ENCODE data around the gene PTGES2.
A peak's percentile ranks its signal among the peaks of the same experiment; 100 is the strongest.

PTGES2 gene

DNA sequence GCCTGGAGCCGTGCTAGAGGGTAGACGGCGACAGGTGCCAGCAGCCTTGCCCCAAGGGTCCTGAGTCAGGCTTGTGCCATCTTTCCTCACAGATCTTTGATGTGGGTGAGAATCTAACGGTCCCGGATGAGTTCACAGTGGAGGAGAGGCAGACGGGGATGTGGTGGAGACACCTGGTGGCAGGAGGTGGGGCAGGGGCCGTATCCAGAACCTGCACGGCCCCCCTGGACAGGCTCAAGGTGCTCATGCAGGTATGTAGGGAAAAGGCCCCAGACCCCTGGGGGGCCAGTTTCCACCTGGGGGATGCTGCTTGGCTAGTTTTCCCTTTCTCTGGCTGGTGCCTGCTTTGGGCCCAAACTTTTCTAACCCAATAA is 24.0 kb downstream of the PTGES2 start:
- no peak for DNase-seq (ENCODE audit: low read depth in 2 of 2)

DNA sequence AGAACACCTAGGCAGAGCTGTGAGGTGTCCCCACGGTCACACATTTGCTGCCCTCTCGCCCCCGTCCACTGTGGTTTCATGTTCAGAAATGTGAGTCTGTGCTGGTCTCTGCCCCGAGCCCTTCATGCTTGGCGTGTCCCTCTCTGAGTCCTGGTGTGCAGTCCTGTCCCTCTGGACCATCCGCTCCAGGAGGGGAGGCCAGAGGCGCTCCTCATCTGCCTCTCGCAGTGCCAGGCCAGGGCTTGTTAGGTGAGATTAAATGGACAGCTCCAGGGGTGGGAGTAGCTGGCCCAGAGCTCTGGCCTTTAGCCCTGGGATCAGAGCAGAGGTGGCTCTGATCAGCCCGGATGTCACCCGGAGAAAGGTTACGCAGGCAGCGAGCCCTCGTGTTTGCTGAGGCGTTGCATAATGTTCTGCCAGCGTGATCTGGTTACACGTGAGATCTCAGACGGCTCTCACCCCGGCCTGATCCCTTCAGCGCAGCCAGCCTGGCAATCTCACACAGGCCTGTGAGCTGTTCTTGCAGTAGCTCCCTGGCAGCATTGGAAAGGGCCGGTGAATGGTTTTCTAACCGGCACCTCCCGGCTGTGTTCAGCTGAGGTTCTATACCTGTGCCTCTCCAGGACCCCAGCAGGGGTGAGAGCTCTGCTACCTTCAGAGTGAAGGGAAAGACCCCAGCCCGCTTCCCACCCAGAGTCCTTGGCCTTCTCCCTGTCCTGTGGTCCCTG is 24.5 kb downstream of the PTGES2 start:
- DNase-seq (ENCODE audit: low read depth in 2 of 2) = no peak

DNA sequence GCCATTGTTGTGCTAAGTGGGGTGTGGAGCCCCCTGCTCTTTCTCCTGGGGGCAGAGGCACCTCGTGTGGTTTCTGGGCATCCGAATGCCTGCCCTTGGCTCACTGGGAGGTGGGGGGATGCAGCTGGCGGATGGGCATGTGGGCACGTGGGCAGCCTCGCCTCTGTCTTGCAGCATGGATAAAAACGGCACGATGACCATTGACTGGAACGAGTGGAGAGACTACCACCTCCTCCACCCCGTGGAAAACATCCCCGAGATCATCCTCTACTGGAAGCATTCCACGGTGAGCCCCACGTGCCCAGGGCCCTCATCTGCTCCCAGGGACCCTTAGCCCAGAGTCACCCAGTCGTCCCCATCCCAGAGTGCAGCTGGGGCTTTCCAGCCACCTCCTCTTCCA is 25.3 kb downstream of the PTGES2 start:
- no peak for DNase-seq (ENCODE audit: low read depth in 2 of 2)

DNA sequence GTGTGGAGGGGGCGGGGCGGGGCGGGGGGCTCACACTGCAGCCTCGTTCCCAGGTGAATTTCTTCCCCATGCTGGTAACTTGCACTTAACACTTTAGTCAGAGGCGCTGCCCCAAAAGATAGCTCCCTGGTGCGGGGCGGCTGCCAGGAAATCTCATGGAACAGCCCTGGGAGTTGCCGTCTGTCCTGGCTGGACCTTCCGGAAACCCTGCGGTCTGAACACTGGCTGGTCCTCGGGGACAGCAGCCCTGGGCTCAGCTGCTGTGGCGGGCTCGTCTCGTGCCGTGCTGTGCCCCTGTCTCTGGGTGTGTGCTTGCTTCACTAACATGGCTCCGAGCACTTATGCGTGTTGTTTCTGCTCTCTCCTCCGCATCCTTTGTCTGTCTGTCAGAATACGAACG is 25.8 kb downstream of the PTGES2 start:
- DNase-seq (ENCODE audit: low read depth in 2 of 2) = no peak

DNA sequence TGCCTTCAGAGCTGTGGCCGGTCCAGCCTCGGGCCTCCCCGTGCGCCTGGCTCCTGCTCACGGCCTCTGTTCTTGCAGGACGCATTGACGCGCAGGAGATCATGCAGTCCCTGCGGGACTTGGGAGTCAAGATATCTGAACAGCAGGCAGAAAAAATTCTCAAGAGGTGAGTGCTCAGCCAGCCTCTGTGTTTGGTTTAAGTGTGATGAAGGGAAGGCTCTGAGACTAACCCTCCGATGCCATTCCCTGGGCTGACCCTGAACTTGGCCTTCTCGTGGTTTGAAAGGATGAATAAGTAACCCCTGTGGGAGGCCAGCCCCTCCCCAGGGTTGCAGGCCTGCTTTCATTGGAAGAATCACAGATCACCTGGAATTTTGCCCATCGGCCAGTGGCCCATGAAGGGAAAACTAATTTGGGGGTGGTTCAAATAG is 26.3 kb downstream of the PTGES2 start:
- no peak for DNase-seq (ENCODE audit: low read depth in 2 of 2)

DNA sequence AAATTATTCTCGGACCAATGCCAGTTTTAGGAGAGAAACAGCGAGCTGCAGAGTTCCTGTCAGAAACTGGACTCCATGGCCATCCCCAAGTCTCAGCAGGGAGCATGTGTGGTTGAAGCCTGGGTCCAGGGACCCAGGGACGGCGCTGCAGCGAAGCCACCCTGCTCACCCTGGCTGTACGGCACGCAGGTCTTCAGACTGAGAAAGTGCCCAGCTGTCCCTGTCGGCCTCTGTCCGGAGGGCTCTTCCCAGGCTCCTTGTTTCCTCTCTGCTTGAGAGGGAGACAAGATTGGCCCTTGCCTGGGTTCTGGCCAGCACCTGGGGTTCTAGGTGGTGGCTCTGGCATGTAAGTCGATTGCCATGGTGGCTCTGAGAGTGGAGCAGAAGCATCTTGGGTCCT is 26.9 kb downstream of the PTGES2 start:
- no peak for DNase-seq (ENCODE audit: low read depth in 2 of 2)

DNA sequence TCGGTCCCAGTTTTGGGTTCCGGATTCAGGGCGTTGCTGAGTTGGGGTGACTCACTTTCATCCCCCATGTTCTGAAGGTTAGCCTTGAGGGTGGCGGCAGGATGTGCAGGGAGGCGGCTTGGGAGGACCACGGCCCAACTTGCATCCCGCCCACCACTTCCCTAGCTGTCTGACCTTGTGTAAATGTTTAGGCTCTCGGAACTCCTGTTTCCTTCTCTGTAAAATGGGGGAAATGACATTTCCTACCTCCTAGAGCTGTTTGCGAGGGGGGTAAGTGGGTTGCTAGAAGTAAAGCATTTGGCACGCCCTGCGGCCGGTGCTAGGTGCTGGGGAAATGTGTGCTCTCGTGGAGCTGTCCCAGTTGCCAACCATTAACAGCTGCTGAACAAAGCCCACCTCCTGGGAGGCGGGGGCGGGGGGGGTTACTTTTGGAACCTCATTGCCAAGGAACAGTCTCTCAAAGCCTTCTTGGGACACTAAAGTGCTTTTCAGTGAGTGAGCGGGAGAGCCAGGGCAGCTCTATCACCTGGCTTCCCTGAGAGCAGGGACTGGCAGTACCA is 27.5 kb downstream of the PTGES2 start:
- no peak for DNase-seq (ENCODE audit: low read depth in 2 of 2)

DNA sequence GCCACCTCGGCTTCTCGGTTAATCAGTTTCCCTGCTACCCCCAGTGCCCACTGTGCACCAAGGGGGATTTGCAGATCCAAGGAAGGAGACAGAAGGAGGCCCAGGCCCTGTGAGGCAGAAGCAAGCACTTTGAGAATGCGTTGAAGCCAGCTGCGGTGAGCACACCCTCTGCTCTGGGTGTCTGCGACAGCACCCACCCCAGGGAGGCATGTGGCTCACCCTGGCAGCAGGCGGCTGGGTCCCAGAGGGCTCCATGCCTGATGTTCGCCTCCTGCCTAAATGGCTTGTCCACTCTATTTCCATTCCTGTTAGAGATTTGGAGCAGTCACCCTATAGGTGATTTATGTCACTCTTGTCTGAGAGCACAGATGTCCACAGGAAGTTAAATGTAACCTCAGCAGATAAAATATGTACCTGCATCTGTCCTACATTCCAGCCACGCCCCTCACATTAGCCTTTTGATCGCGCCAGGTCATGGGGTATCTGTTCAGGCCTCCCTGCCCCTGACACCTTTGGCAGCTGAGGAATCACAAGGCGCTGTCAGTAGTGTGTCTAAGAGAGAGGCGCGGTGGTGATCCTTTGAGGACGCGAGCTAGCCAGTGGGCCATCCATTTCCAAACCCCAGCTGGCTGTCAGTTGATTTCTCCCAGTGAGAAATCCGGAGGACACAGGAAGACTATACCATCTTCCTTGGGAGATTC is 28.1 kb downstream of the PTGES2 start:
- DNase-seq (ENCODE audit: low read depth in 2 of 2) = no peak

DNA sequence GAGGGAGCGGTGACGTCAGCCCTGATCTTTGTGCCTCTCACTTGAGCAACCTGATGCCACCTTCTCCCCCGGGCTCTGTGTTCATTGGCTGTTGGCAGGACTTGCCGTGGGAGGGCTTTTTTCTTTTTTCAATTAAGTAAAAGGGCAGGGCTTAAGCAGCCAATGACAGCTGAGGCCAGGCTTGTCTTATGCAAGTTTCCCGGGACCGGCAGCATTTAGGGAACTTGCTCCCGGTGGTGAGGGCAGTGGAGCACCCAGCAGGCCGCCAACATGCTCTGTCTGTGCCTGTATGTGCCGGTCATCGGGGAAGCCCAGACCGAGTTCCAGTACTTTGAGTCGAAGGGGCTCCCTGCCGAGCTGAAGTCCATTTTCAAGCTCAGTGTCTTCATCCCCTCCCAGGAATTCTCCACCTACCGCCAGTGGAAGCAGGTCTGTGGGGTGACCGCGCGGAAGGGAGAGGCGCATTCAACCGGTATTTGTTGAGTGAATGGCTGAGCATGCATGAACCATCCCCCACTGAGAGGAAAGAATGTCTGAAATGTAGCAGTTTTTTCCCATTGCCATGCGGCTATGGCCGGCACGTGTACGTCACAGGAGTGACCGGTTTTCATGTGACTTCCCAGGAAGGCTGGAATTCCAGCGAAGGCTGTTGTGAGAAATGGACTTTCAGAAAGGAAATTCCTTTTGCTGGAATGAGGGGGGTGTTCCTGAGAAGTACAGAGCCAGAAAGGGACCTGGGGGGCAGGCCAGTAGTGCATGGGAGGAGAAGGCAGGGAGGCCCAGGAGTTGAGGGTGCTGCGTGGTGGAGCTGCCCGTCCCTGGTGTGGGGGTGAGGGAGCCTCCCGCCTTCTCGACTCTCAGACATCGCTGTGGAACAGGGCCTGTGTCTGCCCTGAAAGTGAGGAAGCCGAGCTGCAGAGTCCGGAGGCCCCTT is 29.0 kb downstream of the PTGES2 start:
- DNase-seq (ENCODE audit: low read depth in 2 of 2) = peak; percentile 39 to 69

DNA sequence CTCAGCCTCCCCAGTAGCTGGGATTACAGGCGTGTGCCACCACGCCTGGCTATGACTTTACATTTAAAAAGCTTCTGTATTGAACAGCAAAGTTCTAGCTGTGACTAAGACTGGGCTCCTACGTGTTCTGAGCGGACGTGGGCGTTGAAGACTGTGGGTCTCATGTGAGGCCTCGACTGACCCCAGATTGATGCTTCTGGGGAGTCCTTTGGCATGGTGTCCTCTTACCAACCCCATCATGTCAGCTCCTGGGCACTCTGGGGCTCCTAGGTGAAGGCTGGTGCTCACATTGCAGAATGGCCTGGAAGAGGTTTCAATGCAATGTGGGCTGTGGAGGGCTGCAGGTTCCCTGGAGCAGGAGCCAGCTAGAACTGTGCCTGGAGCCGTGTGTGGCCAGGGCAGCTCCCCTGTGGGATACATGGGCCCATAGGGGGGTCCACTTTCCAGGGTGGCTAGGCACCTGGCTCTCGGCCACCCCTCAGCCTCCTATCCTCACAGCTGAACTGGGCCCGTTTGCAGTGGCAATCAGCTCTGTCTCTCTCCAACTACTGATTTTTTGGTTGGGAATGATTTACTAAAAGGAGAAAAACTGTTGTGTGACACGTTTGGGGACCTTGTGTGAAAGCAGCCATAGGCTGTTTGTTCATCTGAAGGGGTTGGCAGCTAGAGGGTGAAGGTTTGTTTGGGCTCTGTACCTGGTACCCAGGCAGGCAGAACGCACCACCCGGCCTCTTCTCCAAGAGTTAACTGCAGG is 29.8 kb downstream of the PTGES2 start:
- no peak for DNase-seq (ENCODE audit: low read depth in 2 of 2)

DNA sequence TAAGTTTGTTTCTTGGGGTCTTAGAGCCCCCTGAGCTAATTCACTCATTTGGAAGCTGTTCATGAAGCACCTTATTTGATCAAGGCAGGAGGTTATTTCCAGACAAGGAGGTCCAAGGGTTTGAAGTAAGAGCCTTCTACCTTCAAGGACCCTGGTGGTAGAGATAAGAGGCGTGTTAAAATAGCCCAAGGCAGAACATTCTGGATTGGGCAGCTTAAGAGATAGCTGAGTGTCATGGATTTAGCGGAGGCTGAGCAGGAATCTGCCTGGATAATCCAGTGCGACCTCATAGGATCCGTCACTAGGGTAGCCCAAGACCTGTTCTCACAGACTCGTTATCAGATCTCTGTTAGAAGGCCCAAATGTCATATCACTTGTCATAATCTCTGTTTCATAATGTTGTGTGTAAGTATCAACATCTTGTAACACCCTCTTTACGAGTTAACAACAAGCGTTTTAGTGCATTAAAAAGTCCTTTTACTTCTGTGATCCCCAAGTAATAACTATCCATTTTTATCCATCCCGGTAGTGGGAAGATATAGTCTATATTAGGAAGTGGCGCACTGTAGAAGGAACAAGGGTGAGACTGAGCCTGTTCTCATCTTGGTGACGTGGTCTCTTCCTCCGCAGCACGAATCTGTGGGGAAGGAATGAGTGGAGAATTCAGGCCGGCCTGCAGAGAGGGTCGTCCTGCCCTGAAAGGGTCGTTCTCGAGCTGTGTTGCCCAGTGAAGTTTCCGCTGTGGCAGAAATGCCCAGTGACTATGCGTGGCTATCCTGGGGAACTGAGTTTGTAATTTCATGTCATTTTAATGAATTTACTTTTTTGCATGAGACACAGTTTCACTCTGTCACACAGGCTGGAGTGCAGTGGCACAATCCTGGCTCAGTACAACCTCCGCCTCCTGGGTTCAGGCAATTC is 30.7 kb downstream of the PTGES2 start:
- DNase-seq (ENCODE audit: low read depth in 2 of 2) = no peak

DNA sequence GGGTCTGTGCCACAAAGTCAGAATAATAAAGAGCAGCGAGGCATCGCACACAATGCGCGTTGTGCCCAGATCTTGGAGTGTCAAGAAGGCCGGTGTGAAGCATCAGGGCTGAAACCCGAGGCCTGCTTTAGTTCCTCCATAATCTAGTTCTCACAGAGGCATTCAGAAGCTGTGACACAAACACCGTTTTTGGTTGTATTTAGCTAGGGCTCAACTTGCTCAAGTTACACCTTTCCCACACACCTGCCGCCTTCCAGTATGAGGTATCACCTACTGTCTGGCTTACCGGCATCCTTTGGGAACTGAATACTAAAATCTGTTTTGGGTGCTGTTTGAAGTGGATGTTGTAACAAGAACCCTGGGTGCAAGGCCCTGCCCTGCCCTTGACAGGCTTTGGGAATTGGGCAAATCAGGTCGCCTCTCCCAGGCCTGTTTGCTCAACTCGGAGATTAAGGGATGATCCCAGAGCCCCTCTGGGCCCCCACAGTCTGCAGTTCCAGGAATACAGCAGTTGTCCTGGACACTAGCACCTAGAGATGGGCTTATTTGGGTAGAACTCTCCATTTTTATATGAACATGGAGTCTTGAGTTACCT is 32.5 kb downstream of the PTGES2 start:
- DNase-seq (ENCODE audit: low read depth in 2 of 2) = no peak

DNA sequence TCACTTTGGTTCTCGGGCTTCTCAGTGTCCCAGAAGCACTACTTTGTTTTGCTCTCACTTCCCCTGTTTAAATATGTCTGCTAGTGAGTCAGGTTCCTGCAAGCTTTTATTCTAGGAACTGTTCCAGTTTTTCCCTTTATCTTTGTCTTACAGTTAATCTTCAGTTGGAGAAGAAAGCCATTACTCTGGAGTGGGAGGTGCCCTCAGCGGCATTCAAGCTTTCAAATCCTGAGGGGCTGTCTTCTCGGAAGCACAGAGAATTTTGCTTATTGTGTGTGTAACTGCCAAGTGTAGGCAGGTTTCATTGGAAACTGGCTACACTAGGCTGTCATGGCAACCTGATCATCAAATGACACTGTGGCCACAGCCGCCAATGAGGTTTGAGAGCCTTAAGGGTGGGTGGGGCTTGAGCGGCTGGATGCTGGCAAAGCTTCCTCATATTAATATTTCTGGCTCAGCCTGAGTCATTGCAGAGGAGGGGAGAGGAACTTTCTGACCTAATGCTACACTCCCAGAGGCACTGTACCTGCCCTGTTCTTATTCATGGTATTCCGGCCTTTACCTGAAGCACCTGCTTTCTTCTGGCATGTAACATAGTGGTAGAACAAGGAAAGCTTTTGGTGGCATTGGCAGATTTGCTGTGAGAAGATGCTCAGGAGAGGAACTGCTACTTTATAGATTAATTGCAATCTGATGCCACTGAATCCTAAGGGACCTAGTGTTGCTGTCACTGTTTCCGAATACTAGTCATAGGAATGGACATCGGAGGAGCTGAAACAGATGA is 33.2 kb downstream of the PTGES2 start:
- DNase-seq (ENCODE audit: low read depth in 2 of 2) = peak; percentile 61 to 73

DNA sequence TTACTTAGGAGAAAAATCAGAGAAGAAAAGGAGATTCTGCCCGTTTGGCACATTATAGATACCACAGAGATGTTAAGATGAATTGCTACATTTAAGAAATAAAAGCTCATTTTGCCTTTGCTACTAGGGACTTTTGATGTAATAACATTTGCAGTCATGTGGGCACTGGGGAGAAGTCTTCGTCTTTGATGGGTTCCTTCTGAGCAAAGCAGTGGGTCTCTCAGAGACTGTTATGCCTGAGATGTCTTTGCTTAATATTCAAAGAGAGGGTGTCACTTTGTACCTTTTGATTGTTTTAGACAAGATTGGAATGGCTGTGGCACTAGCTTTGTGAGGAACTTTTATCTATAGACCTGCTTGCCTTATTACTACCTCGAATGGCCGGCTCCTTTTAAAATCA is 34.5 kb downstream of the PTGES2 start:
- no peak for DNase-seq (ENCODE audit: low read depth in 2 of 2)

DNA sequence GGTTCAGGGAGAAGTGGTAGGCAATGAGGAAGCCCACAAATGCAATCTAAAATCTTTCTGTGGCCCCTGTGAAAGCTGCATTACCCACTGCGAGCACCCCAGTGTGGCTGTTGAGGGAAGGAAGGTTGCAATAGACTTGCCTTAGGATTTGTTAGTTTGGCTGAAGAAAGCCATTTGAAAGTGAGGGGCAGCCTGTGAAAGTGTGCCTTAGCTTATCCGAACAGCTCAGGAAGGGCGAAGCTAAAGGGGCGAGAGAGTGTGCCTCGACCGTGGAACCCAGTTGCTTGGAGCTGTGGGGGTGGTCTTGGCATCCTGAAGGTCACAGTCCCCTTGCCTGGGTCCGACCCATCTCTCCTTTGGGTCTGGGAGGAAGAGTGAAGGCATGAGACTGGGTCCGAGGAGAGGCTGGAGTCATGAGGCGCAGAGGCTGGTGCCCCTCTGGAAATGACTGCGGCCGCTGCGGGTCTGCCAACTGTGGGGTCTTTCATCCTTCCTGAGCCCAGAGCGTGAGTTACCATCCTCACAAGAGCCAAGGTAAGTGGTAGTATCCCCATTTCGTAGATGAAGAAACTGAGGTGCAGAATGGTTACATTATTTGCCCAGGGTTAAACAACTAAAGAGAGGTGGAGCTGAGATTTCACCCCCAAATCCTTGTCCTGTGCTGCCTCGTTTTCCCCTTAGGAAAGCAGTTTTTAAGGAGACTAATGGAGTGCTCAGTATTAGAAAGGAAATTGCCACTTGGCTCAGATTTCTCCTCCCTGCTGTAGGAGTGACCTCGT is 35.1 kb downstream of the PTGES2 start:
- DNase-seq (ENCODE audit: low read depth in 2 of 2) = no peak

DNA sequence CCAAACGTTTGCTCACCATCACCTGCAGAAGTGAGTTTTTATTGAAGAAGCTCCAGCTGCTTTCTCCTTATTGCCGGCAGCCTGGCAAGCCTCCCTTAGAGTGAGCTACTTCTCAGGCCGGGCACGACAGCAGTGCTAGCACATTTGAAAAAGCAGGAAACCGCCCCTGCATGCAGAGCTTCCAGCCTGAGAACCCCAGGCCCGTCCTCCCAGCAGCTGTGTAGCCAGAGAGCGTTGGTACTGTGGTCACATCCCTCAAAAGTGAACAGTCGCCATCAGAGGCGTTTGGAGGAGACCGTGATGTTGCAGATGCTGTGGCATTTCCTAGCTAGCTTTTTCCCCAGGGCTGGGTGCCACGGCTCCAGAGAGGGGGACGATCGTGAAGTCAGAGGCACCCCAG is 36.0 kb downstream of the PTGES2 start:
- no peak for DNase-seq (ENCODE audit: low read depth in 2 of 2)

DNA sequence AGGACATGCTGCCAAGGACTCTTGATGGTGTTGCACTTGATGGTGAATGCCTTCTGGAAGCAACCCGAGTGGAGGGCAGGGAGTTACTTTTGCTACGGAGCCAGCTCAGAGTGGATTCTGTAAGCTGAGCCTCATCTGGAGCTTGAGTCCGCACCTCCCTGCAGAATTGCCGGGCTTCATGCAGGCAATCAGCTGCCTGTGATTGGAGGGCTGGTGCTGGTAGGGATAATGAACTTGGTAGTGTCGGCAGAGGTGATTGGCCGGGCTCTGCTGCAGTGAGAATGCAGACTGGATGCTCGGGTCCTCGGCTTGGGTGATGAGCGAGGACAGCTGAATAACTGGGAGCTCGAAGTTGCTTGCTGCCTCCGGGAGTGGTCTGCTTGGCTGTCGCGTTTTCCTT is 36.4 kb downstream of the PTGES2 start:
- DNase-seq (ENCODE audit: low read depth in 2 of 2) = no peak

DNA sequence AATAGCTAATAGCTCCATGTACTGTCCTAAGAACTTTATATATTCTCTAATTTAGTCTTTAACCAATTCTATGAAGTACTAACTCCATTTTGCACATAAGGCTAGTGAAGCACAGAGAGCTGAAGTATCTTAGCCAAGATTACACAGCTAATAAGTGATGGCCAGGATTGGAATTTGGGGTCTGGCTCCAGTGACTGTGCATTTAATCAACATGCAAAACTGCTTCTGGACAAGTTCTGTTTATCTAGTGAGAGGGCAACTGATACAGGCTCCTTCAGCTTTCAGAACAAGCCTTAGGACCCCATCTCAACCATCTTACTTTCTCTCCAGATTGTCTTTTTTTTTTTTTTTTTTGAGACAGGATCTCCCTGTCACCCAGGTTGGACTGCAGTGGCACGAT is 38.2 kb downstream of the PTGES2 start:
- DNase-seq (ENCODE audit: low read depth in 2 of 2) = no peak

Measured in stimulated activated CD8-positive, alpha-beta memory T cell treated with anti-CD3 and anti-CD28 coated beads, Interleukin-2, amount 100 ng/mL, for 48 hours (primary cell).